Breast epithelium (tissue), 3 donors: ENCODE results near the gene TAMALIN.

Experiments
- POLR2AphosphoS5 ChIP-seq, 3 donors: sonication (generic); formaldehyde crosslinking; IDR thresholded peaks; one replicate each; pipeline ENCODE4 v1.6.1; 2017; ENCODE audit warnings: antibody characterized with exemption in 3 of 3
- TF ChIP-seq, protein P1 (sequence below), 3 donors: fragments of 450-650 bp; IDR thresholded peaks; one replicate each; pipeline ENCODE4 v1.5.1; 2016 to 2017; ENCODE audit warnings: antibody characterized with exemption in 3 of 3, mild to moderate bottlenecking in 3 of 3, moderate library complexity in 3 of 3

DNA sequence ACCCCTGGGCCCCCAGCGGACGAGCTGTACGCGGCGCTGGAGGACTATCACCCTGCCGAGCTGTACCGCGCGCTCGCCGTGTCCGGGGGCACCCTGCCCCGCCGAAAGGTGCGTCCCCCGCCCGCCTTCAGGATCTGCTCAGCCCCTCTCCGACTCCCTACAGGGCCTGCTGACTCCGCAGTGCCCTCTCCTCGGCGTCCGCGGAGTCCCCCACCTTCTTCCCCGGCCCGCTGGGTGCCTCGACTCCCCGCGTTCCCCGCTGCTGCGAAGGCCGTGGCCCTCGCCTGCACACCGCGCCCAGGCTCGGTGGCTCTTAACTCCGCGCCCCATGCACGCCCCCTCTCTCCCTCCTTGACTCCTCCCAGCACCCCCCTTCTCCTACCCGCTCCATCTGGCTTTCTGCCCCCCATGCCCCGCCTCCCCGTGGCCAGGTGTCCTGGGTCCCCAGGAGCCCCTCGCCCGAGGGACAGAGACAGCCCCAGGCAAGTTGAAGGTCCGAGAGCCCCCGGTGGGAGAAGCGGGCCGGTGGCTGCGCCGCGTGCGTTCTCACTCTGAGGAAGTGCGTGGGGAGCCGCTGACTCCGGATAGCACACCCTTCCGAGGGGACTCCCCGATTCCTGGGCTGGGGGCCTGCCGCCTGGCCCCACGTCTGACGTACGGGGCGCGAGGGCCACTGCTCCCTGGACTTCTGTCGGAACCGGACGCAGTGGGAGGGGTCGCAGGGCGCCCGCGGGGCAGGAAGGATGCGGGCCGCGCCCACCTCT lies 594 bp downstream of the TAMALIN start:
- TF ChIP-seq, protein P1, sequence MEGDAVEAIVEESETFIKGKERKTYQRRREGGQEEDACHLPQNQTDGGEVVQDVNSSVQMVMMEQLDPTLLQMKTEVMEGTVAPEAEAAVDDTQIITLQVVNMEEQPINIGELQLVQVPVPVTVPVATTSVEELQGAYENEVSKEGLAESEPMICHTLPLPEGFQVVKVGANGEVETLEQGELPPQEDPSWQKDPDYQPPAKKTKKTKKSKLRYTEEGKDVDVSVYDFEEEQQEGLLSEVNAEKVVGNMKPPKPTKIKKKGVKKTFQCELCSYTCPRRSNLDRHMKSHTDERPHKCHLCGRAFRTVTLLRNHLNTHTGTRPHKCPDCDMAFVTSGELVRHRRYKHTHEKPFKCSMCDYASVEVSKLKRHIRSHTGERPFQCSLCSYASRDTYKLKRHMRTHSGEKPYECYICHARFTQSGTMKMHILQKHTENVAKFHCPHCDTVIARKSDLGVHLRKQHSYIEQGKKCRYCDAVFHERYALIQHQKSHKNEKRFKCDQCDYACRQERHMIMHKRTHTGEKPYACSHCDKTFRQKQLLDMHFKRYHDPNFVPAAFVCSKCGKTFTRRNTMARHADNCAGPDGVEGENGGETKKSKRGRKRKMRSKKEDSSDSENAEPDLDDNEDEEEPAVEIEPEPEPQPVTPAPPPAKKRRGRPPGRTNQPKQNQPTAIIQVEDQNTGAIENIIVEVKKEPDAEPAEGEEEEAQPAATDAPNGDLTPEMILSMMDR (IDR thresholded peaks at IDR 0.05) = peak in 1 of 3 donors; percentile 6
- peak; percentile 0 to 32 (median 8) for TF ChIP-seq POLR2AphosphoS5 (IDR thresholded peaks at IDR 0.05)
